ENCODE data around the gene ZNF268.

GRCh38 chr12:133174901-133175300, 6.4 kb upstream of the ZNF268 start:
- TF ChIP-seq POLR2AphosphoS5 (IDR thresholded peaks at IDR 0.05; ENCODE audit: low read depth): no peak
- no peak for TF ChIP-seq SPI1 (IDR thresholded peaks at IDR 0.05; ENCODE audit: borderline replicate concordance, low read depth)
- TF ChIP-seq, protein P1, sequence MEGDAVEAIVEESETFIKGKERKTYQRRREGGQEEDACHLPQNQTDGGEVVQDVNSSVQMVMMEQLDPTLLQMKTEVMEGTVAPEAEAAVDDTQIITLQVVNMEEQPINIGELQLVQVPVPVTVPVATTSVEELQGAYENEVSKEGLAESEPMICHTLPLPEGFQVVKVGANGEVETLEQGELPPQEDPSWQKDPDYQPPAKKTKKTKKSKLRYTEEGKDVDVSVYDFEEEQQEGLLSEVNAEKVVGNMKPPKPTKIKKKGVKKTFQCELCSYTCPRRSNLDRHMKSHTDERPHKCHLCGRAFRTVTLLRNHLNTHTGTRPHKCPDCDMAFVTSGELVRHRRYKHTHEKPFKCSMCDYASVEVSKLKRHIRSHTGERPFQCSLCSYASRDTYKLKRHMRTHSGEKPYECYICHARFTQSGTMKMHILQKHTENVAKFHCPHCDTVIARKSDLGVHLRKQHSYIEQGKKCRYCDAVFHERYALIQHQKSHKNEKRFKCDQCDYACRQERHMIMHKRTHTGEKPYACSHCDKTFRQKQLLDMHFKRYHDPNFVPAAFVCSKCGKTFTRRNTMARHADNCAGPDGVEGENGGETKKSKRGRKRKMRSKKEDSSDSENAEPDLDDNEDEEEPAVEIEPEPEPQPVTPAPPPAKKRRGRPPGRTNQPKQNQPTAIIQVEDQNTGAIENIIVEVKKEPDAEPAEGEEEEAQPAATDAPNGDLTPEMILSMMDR (IDR thresholded peaks at IDR 0.05; ENCODE audit: insufficient read depth, low read length): no peak

All from HL-60 (cell line).